Frontal cortex (tissue), 4 donors: ENCODE results near the gene LIN28A. TPM values are rescaled to one million over a fixed set of nuclear protein-coding genes. Genes with fewer than 3 reads are reported as not detected.
"Not testable (repeated sequence)": the region's sequence is repeated elsewhere in the genome, so short reads cannot be mapped to it uniquely, and the experiment has no call there.

Experiments used
- DNase-seq, 2 donors: peaks; one replicate each; pipeline ENCODE4 v3.0.0; 2012; ENCODE audit warnings: low spot score in 2 of 2
- FAIRE-seq: peaks from 2 replicates; lab custom pipeline; 2012; peaks lifted over from hg19 to GRCh38; lab: Jason Lieb, UNC
- total RNA-seq: library from RNA; depleted of rRNA; stranded (reverse); fragments of >200 nt; gene quantifications from one replicate; pipeline ENCODE4 v1.2.3, GENCODE V29; 2014
- donor health status: control.
- donor health status: control.
- donor health status: control.

LIN28A gene, protein sequence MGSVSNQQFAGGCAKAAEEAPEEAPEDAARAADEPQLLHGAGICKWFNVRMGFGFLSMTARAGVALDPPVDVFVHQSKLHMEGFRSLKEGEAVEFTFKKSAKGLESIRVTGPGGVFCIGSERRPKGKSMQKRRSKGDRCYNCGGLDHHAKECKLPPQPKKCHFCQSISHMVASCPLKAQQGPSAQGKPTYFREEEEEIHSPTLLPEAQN
- not detected for total RNA-seq

DNA sequence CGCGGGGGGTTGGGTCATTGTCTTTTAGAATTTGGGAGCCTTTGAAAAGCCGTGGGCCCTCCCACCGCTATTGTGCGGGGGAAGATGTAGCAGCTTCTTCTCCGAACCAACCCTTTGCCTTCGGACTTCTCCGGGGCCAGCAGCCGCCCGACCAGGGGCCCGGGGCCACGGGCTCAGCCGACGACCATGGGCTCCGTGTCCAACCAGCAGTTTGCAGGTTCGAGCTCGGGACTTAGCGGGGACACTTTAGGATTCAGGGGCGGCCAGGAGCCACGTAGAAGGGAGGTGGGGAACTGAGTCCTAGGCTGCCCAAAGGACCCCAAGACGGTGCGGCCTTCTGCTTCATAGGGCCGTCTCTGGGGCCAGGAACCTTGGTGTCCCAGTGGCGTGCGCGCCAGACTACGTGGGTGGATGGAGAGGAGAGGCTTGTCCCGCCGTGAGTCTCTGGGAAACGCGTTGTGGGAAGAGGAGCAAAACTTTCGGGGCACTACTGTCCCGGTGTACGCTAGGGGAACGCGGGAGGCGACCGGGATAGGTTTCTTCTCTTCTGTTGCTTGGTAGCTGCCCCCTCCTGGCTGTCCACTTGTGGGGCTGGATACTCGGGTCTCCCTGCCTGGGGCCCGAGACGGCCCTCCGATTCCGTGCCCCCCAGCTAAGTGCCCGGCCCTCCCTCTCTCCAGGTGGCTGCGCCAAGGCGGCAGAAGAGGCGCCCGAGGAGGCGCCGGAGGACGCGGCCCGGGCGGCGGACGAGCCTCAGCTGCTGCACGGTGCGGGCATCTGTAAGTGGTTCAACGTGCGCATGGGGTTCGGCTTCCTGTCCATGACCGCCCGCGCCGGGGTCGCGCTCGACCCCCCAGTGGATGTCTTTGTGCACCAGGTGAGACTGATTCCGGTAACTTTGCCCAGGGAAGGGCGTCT is at the start of gene LIN28A:
LIN28A (plus strand) TSS at position 112 of the 918 bp plus-strand sequence; CDS start at position 187, 75 bp downstream.
- no peak for DNase-seq

DNA sequence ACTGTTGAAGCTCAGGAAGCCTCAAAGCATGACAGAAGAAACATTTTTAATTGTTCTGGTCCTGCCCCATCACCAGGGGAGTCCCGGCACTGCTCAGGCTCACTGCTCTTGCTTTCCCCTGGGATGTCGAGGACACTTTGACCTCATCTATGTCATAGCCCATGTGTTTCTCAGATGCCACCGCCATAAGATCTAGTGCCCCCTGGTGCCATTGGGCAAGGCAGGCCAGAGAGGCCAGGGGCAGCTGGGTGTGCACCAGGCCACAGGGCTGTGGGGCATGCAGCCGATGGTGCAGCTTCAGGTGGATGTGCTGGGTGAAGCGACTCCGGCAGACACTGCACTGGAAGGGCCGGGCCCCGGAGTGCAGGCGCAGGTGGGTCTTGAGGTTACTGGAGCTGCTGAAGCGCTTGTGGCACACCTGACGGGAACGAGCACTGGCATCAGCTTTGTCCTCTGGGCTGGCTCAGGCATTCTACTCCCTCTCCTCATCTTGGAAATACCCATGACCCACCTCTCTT is 49.0 kb upstream of the LIN28A start:
- no peak for FAIRE-seq
- no peak for DNase-seq

More for the DNA sequence above, at the start of gene LIN28A:
- no peak for FAIRE-seq

DNA sequence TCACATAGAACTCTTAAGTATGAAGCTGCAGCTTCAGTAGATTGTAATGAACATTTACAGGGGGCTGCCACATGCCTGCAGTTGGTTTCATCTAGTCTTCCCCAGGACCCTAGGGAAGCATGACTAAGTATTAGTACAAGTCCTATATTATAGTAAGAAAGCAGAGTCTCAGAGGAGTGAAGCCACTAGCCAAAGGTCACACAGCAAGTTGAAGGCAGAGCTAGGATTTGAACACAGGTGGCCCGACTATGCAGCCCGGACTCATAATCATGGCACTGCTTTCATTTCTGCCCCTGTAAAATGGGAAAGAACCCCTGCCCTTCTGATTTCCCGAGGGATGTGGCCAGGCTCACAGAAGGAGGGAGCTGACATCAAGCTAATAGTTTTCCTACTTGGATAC is 48.3 kb upstream of the LIN28A start:
- FAIRE-seq (no peak), DNase-seq (no peak)

DNA sequence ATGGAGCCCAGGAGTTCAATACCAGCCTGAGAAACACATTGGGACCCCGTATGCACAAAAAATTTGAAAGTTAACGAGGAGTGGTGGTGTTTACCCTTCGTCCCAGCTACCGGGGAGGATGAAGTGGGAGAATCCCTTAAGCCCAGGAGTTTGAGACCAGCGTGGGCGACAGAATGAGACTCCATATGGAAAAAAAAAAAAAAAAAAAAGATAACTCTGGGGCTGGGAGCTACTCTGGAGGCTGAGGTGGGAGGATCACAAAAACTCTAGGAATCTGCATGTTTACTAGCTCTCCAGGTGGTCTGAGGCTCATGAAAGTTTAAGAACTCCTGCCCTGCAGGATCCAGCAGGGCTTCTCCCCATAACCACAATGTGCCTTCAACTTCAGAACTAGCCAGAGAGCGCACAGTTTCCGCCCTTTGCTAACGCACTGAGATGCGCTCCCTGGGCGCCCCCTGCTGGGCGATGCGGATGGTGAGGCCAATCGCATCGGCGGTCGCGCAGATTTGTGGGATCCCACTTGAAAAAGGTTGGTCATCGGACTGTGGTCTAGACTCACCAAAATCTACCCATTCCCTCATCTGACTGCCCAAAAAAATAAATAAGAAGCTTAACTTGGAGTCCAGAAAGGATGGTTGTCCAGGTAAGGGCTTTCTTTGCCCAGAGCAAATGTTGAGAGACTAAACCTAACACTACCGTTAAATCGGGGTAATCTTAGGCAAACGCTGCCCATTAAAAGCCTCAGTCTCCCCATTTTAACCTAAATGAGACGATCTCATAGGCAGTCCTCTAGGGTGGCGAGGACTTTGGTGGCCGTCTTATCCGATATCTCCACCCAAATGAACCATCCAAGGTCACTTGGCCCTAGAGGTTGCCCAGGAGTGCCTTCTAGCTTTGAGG is 46.8 kb upstream of the LIN28A start:
- DNase-seq (peak in 1 of 2 donors; percentile 70), FAIRE-seq (no peak)

DNA sequence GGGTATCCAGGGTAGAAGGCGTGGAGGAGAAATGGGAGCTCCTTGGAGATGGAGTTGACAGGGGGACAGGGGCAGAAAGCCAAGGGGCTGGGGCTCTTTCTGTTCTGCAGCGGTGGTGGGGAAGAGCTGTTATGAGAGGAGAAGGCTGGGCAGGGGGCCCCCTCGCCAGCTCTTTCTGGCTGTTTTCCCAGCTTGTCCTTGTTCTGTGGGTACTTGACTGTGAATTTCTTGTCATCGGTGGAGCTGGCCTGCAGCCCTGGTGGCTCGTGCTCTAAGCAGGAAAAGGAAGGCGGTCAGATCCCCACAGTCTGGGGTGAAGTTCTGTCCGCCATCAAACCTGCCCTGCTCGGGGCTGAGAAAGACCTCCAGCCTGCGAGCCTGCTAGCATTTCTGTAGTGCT is 45.7 kb upstream of the LIN28A start:
- FAIRE-seq (no peak), DNase-seq (no peak)

DNA sequence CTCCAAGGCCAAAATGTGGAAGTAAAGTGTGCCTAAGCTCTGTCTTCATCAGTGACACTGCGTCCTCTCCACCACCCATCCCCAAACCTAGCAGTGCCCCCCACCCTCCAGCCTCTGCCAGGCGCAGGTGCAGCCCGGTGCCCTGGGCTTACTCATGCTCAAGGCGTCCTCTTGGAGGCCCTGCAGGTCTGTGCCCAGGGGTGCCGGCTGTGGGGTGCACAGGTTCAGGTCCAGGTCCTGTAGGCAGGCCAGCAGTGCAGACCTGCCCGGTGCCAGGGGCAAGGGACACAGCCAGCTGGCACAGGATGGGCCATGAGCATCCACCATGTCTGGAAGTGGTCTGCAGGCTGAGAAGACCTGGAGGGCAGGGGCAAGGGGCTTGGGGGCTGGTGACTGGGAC is 43.2 kb upstream of the LIN28A start:
- no peak for DNase-seq
- FAIRE-seq, result no peak

DNA sequence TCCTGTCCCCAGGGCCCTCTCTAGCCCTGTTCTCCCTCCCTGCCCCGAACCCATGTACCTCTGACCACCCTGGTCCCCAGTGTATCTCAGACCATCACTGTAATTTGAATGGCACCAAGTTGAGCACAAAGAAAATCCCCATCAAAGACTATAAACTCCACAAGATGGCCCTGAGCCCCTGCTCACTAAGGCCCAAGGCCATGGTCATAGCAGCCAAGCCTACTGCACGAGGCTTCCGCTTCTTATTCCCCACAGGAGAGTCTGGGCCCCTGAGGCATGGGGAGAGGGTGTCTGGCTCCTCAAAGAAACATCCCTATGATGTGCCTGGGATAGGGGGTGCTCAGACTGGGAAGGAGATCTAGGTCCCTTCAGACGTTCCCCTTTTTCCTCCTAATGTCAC is 42.6 kb upstream of the LIN28A start:
- DNase-seq, result no peak
- FAIRE-seq, result no peak

DNA sequence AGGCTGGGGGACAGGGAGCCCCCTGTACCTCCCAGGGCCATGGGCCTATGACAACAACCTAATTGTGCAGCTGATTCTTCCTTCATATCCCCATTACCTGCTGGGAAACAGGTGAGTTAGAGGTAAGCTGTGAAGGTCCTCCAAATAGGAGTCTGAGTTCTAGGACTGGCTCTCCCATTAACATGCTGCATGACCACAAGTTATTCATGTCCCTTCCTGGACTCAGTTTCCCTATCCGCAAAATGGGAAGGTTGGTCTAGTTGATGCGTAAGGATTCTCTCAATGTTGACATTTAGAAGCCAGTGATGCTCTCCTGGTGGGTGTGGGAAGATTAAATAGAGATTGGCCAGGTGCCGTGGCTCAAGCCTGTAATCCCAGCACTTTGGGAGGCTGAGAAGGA is 42.1 kb upstream of the LIN28A start:
- no peak for DNase-seq
- FAIRE-seq, result no peak

DNA sequence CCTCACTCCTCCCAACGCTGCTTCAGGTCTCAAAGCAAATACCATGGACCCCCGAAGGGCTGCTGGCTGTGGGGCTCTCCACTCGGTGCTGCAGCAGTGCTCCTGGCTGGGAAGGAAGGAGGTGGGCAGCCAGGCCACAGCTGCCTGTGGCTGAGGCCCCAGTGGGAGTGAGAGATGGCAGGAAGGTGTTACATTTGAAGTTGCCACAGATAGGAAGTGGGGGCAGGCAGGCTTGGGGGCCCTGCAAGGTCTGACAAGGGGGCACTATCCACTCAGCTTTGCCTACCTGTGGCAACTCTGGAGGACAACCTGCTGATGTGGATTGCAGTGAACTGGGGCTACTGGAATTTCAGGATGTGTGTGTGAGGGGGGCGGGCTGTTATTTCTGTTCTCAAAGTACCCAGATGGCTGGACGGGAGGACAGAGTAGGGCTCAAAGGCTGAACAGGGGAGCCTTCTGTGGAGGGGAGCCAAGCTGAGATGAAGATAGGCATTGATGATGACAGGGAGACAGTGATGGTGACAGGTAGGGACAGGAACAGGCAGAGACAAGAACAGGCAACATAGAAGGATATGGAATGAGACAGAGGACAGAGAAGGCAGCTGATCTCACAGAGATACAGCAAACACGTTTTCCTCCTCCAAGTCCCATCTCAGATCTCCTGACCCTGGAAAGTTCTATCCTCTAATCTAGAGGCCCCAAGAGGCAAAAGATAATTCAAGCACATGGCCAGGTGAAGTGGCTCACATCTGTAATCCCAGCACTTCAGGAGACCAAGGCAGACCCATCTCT is 39.8 kb upstream of the LIN28A start:
- DNase-seq (no peak), FAIRE-seq (no peak)

DNA sequence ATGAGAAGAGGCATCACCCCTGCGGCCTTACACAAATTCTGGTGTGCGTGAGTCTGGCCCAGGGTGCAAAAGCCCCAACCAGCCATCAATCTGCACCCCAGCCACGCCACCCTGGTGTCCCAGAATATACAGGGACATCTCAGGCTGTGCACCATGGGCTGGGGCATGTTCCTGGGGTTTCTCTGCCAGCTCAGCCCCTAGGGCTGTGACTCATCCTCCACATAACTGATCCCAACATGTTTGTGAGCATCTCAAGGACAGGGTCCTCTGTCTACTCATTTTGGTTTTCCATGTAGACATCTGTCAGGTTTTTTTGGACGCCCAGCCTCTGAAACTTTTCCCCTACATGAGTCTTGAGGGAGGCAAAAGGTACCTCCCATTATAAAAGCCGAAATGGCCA is 38.6 kb upstream of the LIN28A start:
- DNase-seq, result no peak
- no peak for FAIRE-seq

DNA sequence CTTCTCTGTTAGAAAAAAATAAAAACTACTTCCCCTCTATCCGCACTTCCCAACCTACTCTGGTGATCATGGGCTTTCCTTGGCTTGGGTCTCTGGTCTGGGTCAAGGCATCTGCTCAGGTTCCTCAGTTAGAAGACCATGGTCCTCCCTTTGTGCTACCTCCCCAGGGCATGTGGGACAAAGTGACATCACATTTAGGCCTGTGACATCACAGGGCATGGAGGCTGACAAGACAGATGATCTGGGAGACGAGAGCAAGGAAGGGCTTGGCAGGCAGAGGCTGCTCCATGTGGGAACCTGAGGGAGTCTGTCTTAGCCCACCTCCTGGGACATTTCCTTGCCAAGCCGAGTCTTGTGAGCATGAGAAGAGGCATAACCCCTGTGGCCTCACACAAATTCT is 38.0 kb upstream of the LIN28A start, which contains the start of gene ZNF683:
ZNF683 (minus strand) TSS at position 140 of the 400 bp plus-strand sequence. CDS start 4,179 bp downstream, outside the sequence.
- not testable (repeated sequence) for DNase-seq, FAIRE-seq

DNA sequence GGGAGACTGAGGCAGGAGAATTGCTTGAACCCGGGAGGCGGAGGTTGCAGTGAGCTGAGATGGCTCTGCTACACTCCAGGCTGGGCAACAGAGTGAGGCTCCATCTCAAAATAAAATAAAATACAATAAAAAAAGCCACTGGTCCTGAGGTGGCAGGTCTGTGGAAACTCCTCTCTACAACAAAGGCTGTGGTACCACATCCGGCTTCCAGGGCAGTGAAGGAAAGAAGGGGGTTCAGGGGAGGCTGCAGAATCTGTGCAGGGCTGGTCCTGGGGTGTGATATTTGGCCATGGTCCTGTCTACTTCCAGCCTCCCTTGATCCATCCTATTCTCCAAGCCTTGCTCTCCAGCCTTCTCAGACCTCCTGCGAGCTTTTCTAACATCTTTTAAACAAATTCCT is 37.3 kb upstream of the LIN28A start:
- no peak for FAIRE-seq
- no peak for DNase-seq

DNA sequence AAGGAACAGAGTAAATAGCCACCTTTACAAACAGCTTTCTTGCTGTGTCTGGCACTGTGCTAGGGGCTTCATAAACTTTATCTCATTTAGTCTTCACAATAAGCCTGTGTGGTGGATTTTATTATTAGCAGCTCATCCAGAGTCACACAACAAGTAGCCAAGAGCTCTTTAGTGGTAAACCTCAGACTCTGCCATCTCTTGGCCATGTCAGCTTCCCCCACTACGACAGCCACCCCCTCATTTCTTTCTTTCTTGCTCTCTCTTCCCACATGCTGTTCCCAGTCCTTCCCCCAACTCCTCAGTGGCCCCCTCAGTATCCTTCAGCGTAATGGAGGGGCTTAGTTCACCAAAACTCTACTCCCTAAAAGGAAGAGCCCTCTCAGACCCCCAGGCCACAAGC is 36.8 kb upstream of the LIN28A start:
- DNase-seq (no peak), FAIRE-seq (no peak)

DNA sequence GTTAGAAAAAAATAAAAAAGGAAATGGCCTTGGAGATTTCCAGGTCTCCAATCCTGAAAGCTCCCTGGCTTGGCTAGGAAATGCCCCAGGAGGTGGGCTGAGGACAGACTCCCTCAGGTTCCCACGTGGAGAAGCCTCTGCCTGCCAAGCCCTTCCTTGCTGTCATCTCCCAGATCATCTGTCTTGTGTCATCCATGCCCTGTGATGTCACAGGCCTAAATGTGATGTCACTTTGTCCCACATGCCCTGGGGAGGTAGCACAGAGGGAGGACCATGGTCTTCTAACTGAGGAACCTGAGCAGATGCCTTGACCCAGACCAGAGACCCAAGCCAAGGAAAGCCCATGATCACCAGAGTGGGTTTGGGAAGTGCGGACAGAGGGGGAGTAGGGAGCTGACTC is 36.3 kb upstream of the LIN28A start:
- not testable (repeated sequence) for FAIRE-seq, DNase-seq

DNA sequence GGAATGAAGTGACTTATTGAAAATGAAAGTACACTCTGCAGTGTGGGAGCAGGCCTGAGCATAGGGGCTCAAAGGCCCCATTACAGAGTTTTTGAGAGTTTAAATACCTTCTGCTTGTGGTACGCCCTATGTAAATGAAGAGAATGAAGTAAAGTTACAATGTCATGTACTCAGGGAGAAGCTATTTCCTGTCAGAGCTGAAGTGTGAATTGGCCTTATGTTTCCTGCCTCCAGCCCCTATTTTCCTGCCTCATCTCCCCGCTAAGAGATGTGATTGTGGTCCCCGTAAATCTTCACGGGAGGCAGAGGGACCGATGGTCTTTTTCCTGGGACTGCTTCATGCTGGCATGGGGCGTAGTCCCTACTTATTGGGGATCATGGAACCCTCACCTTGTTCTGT is 35.5 kb upstream of the LIN28A start:
- DNase-seq (no peak), FAIRE-seq (no peak)

DNA sequence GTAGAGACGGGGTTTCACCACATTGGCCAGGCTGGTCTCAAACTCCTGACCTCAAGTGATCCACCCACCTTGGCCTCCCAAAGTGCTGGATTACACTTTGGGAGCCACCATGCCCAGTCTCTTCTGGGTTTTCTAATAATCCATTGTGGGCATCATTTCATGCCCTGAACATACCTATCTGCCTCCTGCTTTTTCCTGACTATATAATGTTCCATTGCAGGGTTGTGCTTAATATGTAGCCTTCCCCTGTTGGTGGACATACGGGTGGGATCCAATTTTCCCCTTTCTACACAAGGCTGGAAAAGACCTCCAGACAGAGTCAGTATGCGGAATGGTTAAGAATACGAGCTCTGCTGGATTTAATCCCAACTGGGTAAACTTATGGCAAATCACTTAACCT is 34.6 kb upstream of the LIN28A start:
- no peak for FAIRE-seq
- DNase-seq, result no peak

DNA sequence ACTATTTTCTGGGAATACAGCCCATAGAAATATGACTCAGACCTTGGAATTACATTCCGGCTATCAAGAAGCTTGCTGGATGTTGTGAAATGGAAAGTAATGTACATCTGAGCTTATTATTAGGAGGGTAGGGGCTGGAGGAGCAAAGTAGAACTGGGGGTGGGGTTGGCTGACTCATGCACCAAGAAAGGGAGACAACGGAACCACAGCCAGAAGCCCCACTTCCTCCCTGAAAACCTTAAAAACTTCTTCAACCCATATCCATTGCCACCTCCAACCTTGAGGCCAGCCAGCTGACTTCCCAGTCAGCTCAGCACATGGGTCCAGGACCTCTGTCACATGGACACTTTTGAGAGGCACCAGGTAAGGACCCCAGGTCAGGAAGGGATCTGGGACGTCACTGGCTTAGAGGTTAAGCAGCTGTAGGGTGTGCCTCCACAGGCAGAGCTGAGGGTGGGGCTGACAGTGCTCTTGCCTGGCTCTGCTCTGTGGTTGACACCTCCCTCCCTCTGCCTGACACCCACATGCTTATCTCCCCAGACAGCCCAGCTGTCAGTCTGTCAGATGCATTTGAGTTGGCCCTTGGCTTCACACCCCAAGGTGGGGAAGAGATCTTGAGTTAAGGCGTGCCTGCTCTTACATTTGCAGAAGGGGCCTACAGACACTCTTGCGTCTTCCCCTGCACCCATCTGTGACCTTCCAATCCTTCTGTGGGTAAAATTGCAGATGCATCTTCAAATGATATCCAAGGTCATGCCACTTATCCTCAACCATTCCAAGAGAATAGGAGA is 32.3 kb upstream of the LIN28A start:
- no peak for FAIRE-seq

DNA sequence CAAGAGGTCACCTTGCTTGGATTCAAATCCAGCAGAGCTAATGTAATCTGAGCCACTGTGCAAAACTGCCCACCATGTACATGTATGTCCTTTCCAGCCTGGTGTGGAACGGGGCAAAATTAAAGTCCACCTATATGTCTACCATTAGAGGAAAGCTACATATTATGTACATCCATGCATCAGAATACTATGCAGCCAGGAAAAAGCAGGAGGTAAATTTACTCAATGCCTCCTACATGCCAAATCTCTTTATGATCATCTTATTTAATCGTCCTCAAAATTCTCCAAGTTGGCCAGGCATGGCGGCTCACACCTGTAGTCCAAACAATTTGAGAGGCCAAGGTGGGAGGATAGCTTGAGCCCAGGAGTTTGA is 31.8 kb upstream of the LIN28A start:
- DNase-seq (no peak), FAIRE-seq (no peak)

More for the DNA sequence above, 32.3 kb upstream of the LIN28A start:
- no peak for DNase-seq
